ENCODE data around the gene TTC34. TPM values are rescaled to one million over a fixed set of nuclear protein-coding genes. Genes with fewer than 3 reads are reported as not detected.
"Not testable (repeated sequence)": the region's sequence is repeated elsewhere in the genome, so short reads cannot be mapped to it uniquely, and the experiment has no call there.

The TTC34 gene
- total and polyA plus RNA-seq, 2 of the 4 experiments (the other 2 are of a cell fraction) = under 0.01 to 0.09 TPM

DNA sequence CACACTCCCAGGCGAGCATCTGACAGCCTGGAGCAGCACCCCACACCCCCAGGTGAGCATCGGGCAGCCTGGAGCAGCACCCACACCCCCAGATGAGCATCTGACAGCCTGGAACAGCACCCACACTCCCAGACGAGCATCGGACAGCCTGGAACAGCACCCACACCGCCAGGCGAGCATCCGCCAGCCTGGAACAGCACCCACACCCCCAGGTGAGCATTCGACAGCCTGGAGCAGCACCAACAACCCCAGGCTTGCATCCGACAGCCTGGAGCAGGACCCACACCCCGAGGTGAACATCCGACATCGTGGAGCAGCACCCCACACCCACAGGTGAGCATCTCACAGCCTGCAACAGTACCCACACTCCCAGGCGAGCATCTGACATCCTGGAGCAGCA lies 42.1 kb downstream of the TTC34 start:
- H4K5ac ChIP-seq (ENCODE audit: low read depth, low read length); H2AFZ ChIP-seq (replicated peaks; ENCODE audit: low read length, poor library complexity); H3K18ac ChIP-seq (ENCODE audit: low read depth, low read length); H2BK15ac ChIP-seq (ENCODE audit: low read depth, low read length); H3K9me3 ChIP-seq (ENCODE audit: control insufficient read depth, insufficient read depth, low read length); H3K14ac ChIP-seq (replicated peaks; ENCODE audit: low read depth, low read length); H4K8ac ChIP-seq (ENCODE audit: low read depth in 2 of 2, low read length in 2 of 2); CTCF ChIA-PET; H4K20me1 ChIP-seq (ENCODE audit: insufficient read depth, low read length); H3K4me3 ChIP-seq (ENCODE audit: insufficient read depth, low read depth, low read length); H3K56ac ChIP-seq (ENCODE audit: extremely low read depth, insufficient read depth, low read length); H3K9ac ChIP-seq (ENCODE audit: low read depth, low read length); H3K23ac ChIP-seq (ENCODE audit: low read depth, low read length); H3K36me3 ChIP-seq (ENCODE audit: control insufficient read depth, insufficient read depth, low read length); H2BK20ac ChIP-seq (ENCODE audit: low read depth, low read length); H3K9me1 ChIP-seq (ENCODE audit: insufficient read depth, low read length); dilution Hi-C loops (cut with HindIII; ENCODE audit: low sequenced_read_pairs, unreplicated experiment); DNase-seq; intact Hi-C loops (cut with micrococcal nuclease); H3K27ac ChIP-seq (ENCODE audit: insufficient read depth, low read length); H4K91ac ChIP-seq (ENCODE audit: insufficient read depth, low read depth, low read length); H3K4me2 ChIP-seq (ENCODE audit: low read depth, low read length); BruUV-seq (replicated peaks); POLR2A ChIA-PET (ENCODE audit: unreplicated experiment); H2BK120ac ChIP-seq (ENCODE audit: low read depth, low read length); in situ Hi-C loops (cut with MboI; ENCODE audit: low sequenced_read_pairs); ATAC-seq (ENCODE audit: low read depth); H3K4me1 ChIP-seq (ENCODE audit: control insufficient read depth, insufficient read depth, low read length); H3K27me3 ChIP-seq (ENCODE audit: control insufficient read depth, insufficient read depth, low read length); H3K79me1 ChIP-seq (ENCODE audit: low read depth in 1 of 2, low read length in 2 of 2); H2AK9ac ChIP-seq (replicated peaks; ENCODE audit: low read depth, low read length, poor library complexity); H2BK5ac ChIP-seq (ENCODE audit: low read depth, low read length, poor library complexity, severe bottlenecking); H2AK5ac ChIP-seq (ENCODE audit: low read depth, low read length); H3K4ac ChIP-seq (ENCODE audit: low read depth, low read length): not testable (repeated sequence)
- no CpG with 5 or more reads among the region's 13 CpGs for WGBS, 2 experiments (ENCODE audit: extremely low coverage in 2 of 2, insufficient read length in 1 of 2)

DNA sequence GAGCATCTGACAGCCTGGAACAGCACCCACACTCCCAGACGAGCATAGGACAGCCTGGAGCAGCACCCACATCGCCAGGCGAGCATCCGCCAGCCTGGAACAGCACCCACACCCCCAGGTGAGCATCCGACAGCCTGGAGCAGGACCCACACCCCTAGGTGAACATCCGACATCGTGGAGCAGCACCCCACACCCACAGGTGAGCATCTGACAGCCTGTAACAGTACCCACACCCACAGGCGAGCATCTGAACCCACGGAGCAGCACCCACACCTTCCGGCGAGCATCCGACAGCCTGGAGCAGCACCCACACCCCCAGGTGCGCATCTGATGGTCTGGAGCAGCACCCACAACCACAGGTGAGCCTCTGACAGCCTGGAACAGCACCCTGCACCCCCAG lies 44.0 kb downstream of the TTC34 start:
- ATAC-seq (ENCODE audit: low read depth); H2AK5ac ChIP-seq (ENCODE audit: low read depth, low read length); H3K4me2 ChIP-seq (ENCODE audit: low read depth, low read length); H3K4ac ChIP-seq (ENCODE audit: low read depth, low read length); H3K9ac ChIP-seq (ENCODE audit: low read depth, low read length); H3K27me3 ChIP-seq (ENCODE audit: control insufficient read depth, insufficient read depth, low read length); H4K5ac ChIP-seq (ENCODE audit: low read depth, low read length); H4K8ac ChIP-seq (ENCODE audit: low read depth in 2 of 2, low read length in 2 of 2); H3K14ac ChIP-seq (replicated peaks; ENCODE audit: low read depth, low read length); H3K36me3 ChIP-seq (ENCODE audit: control insufficient read depth, insufficient read depth, low read length); H3K56ac ChIP-seq (ENCODE audit: extremely low read depth, insufficient read depth, low read length); H3K4me3 ChIP-seq (ENCODE audit: insufficient read depth, low read depth, low read length); H2BK5ac ChIP-seq (ENCODE audit: low read depth, low read length, poor library complexity, severe bottlenecking); H3K4me1 ChIP-seq (ENCODE audit: control insufficient read depth, insufficient read depth, low read length); H3K27ac ChIP-seq (ENCODE audit: insufficient read depth, low read length); H3K79me1 ChIP-seq (ENCODE audit: low read depth in 1 of 2, low read length in 2 of 2); CTCF ChIA-PET; H3K18ac ChIP-seq (ENCODE audit: low read depth, low read length); POLR2A ChIA-PET (ENCODE audit: unreplicated experiment); BruUV-seq (replicated peaks); DNase-seq; intact Hi-C loops (cut with micrococcal nuclease); H4K20me1 ChIP-seq (ENCODE audit: insufficient read depth, low read length); H3K23ac ChIP-seq (ENCODE audit: low read depth, low read length); H2AFZ ChIP-seq (replicated peaks; ENCODE audit: low read length, poor library complexity); H2BK120ac ChIP-seq (ENCODE audit: low read depth, low read length); H3K9me1 ChIP-seq (ENCODE audit: insufficient read depth, low read length); H2BK15ac ChIP-seq (ENCODE audit: low read depth, low read length); in situ Hi-C loops (cut with MboI; ENCODE audit: low sequenced_read_pairs); H4K91ac ChIP-seq (ENCODE audit: insufficient read depth, low read depth, low read length); H3K9me3 ChIP-seq (ENCODE audit: control insufficient read depth, insufficient read depth, low read length); H2AK9ac ChIP-seq (replicated peaks; ENCODE audit: low read depth, low read length, poor library complexity); H2BK20ac ChIP-seq (ENCODE audit: low read depth, low read length); dilution Hi-C loops (cut with HindIII; ENCODE audit: low sequenced_read_pairs, unreplicated experiment): not testable (repeated sequence)
- no CpG with 5 or more reads among the region's 13 CpGs for WGBS, 2 experiments (ENCODE audit: extremely low coverage in 2 of 2, insufficient read length in 1 of 2)
